H4 (cell line): ENCODE measurements around the gene DPEP1. TPM values are rescaled to one million over a fixed set of nuclear protein-coding genes. Genes with fewer than 3 reads are reported as not detected.
"Not testable (repeated sequence)": the region's sequence is repeated elsewhere in the genome, so short reads cannot be mapped to it uniquely, and the experiment has no call there.

Experiments used
- DNase-seq: peaks from one replicate; pipeline ENCODE4 v3.0.0-alpha.2; 2015; ENCODE audit warnings: low spot score
- total RNA-seq: library from RNA; depleted of rRNA; stranded (reverse); fragments of >200 nt; shearing (Covaris generic); gene quantifications from 2 replicates; pipeline ENCODE4 v1.2.3, GENCODE V29; 2014

Gene DPEP1
- total RNA-seq, 1 experiment from 2014 or later: not detected

DNA sequence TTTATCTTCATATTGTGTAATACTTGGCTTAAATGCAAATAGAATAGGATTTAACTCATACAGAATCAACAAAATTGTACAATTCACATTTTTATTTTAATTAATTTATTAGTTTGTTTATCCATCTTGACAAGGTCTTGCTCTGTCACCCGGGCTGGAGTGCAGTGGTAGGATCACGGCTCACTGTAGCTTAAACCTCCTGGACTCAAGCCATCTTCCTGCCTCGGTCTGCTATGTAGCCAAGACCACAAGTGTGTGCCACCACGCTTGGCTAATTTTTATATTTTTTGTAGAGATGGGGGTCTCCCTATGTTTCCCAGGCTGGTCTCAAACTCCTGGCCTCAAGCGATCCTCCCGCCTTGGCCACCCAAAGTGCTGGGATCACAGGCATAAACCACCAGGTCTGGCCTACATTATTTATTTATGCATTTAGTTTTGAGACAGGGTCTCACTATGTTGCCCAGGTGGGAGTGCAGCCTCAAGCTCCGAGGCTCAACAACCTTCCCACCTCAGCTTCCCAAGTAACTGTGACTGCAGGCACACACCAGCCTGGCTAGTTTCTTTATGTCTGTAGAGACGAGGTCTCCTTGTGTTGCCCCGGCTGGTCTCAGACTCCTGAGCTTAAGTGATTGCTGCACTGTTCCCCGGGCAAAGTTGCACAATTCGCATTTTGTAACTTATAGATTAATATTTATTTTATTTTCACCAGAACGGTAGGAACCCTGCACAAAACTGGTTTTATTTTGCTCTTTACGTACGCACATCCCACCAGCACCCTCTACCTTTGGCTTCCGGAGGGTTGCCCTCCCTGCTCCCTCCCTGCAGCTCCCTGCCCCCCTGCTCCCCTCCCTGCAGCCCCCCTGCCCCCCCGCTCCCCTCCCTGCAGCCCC, 4.9 kb downstream of the DPEP1 start:
- DNase-seq: no peak

DNA sequence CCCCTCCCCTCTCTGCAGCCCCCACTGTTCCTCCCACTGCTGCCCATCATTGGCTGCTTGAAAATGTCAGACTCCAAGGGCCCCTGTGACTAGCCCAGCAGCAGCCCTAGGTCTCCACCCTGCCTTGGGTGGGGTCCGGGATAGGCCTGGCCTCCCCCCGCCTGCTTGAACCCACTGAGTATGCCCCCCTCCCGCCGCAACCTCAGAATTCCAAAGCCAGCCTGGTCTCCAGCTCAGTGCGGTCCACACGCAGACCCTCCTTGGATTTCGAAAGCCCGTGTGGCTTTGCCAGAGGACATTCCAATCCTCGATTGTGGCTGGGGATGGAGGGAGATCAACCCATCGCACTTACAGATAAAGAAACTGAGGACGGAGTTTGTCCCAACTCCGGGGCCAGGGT, 6.4 kb downstream of the DPEP1 start:
- no peak for DNase-seq

- DNase-seq: no peak
Observed at GRCh38 chr16:89620406-89620841, 7.0 kb downstream of the DPEP1 start.

- DNase-seq: no peak
Observed at GRCh38 chr16:89621136-89621697, 7.8 kb downstream of the DPEP1 start.

DNA sequence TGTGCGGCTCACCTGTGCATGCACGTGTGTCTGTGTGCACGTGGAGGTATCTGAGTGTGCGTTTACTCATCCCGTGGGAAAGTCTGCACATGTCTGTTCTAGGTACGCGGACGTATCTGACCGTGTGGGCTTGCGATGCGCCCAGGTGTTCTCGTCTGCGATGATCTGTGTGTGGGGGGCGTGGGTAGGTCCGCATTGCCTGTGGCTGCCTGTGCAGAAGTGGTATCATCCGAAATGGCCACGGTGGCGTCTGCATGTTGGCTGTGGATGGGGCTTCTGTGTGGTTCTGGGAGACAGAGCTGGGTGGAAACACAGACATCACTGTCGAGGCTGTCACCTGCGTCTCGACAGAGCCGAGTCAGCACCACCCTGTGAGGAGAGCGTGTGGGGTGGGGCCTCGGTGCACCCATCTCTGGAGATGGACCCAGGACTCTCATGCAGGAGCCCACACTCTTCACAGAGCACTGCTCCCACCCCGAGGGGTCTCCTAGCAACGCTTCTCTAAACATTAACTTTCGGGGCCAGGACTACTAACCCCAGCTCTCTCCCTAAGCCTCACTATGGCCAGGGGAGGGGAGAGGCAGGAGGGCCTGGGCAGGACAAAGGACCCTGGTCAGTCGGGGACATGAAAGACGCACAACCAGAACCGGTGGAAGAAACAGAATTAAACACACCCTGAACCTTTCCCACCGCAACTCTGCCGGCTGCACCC, 8.4 kb downstream of the DPEP1 start:
- no peak for DNase-seq

- DNase-seq: no peak
Observed at GRCh38 chr16:89623511-89624261, 10.2 kb downstream of the DPEP1 start.

GRCh38 chr16:89624777-89625761, 11.6 kb downstream of the DPEP1 start:
- DNase-seq: no peak

DNA sequence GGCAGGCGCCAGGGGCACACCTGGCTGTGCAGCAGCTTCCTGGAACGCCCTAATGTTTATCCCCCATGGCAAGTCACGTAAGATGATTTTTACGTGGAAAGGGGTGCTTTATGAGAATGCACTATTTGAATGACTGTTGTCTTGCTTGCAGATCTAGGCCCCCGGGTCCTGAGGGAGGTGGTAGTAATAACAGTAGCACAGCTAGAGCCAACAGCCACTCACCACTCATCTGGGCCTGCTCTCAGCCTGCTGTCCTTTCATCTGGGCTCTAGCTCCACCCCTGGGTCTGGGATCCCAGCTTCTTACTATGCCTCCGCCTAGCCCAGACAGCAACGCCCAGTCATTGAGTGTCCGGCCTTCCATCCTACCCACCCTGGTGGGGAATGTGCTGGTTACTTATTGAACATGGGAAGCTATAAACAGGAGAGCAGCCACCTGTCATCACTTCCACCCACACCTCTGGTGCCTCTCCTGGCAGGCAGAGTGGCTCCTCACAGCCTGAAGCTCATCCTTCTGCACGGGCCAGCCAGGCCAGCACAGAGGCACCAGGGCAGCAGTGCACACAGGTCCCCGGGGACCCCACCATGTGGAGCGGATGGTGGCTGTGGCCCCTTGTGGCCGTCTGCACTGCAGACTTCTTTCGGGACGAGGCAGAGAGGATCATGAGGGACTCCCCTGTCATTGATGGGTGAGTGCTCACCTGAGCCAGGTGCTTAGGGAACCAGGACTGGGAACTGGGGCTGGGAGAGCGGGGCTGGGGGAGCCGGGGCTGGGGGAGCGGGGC, 16.6 kb downstream of the DPEP1 start:
- no peak for DNase-seq

- DNase-seq: peak; percentile 76
Observed at GRCh38 chr16:89633064-89633631, 19.7 kb downstream of the DPEP1 start.

- not testable (repeated sequence) for DNase-seq
Observed at GRCh38 chr16:89634463-89635385, 21.3 kb downstream of the DPEP1 start.

- no peak for DNase-seq
Observed at GRCh38 chr16:89636663-89637062, 23.2 kb downstream of the DPEP1 start.

- DNase-seq: no peak
Observed at GRCh38 chr16:89637379-89637778, 23.9 kb downstream of the DPEP1 start.

DNA sequence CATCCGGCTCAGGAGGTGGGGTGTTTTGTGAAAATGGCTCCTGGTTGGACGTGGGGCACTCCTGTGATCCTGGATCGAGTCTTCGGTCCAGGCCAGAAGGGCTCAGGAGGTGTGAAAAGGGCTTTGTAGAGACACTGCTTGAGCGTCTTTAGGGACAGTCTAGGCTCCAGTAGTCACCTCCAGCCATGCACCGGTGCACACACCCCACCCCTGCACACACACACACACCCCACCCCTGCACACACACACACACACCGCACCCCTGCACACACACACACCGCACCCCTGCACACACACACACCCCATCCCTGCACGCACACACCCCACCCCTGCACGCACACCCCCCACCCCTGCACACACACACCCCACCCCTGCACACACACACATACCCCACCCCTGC, 25.0 kb downstream of the DPEP1 start:
- DNase-seq: no peak

DNA sequence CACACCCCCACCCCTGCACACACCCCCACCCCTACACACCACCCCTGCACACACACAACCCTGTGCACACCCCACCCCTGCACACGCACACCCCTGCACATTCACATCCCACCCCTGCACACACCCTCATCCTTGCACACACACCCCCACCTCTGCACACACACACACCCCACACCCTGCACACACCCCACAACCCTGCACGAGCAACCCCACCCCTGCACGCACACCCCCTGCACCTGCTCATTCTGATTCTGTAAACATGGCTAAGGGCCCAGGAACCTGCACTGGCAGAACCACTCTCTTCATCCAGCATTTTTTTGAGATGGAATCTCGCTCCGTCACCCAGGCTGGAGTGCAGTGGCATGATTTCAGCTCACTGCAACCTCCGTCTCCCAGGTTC, 25.9 kb downstream of the DPEP1 start:
- no peak for DNase-seq

- no peak for DNase-seq
Observed at GRCh38 chr16:89641458-89642119, 28.1 kb downstream of the DPEP1 start.

GRCh38 chr16:89642574-89642973, 29.1 kb downstream of the DPEP1 start:
- no peak for DNase-seq

DNA sequence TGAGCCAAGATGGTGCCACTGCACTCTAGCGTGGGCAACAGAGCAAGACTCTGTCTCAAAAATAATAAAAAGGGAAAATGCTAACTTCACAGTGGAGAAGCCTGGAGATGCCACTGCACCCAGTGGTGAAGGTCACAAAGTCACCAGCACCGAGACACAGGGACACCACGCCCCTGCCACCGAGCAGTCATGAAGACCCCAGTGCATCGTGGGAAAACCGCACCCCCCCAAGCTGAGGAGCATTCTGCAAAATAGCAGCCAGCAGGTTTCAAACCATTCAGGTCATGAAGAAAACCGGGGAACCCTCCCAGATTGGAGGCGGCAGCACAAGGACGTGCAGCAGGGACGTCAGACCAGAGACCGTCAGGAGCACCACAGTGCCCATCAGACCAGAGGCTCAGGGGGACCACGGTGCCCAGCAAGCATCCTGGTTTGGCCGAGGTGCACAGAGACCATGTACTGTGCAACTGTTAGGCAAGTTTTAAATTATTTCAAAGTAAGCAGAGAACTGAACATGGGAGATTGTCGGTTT, 30.4 kb downstream of the DPEP1 start:
- DNase-seq: no peak

- no peak for DNase-seq
Observed at GRCh38 chr16:89645122-89645521, 31.7 kb downstream of the DPEP1 start.
